ENCODE data around the gene SEZ6. TPM values are rescaled to one million over a fixed set of nuclear protein-coding genes. Genes with fewer than 3 reads are reported as not detected.

The SEZ6 gene
- total RNA-seq, 2 donors from 2014 or later = 0.20 TPM; not detected in 1

GRCh38 chr17:29036584-29036983 is 30.8 kb upstream of the SEZ6 start:
- Mint-ChIP-seq H3K36me3 (ENCODE audit: low read depth) (peaks cover 4% of the 10 kb centered on the region), H3K27me3 (ENCODE audit: insufficient read depth) (peaks cover 9% of the 10 kb centered on the region), H3K4me1 (peaks cover 21% of the 10 kb centered on the region), H3K4me3 (no peak overlapping the region), H3K27ac (no peak overlapping the region), H3K9me3 (peaks cover 29% of the 10 kb centered on the region)
- H3K9me3 ChIP-seq (ENCODE audit: control insufficient read depth, low read length) = peaks cover 32% of the 10 kb centered on the region
- no peak overlapping the region for H3K9ac ChIP-seq (ENCODE audit: extremely low read depth, low read length, poor library complexity, severe bottlenecking)
- H3K27me3 ChIP-seq (ENCODE audit: control insufficient read depth, insufficient read depth, low read length, poor library complexity, severe bottlenecking) = no peaks in the 10 kb centered on the region
- H3K27ac ChIP-seq (ENCODE audit: low read depth, low read length) = no peak overlapping the region
- no peak for DNase-seq
- WGBS, 2 experiments (ENCODE audit: insufficient coverage in 1 of 2, insufficient read length in 1 of 2) = 86 to 95% methylated on average over 2 to 5 of the region's 5 CpGs
- H3K36me3 ChIP-seq (ENCODE audit: control insufficient read depth, insufficient read depth, low read length) = no peaks in the 10 kb centered on the region
- peaks cover 16% of the 10 kb centered on the region for H3K4me1 ChIP-seq (ENCODE audit: control insufficient read depth, insufficient read depth, low read length)
- TF ChIP-seq CTCF (conservative IDR thresholded peaks at IDR 0.05) = peak; percentile 14
- peak overlapping the region; percentile 60 for H3K4me3 ChIP-seq (ENCODE audit: low read length)

- Mint-ChIP-seq H3K4me3 (no peak overlapping the region), H3K4me1 (peaks cover 21% of the 10 kb centered on the region), H3K27me3 (ENCODE audit: insufficient read depth) (peaks cover 17% of the 10 kb centered on the region), H3K27ac (no peak overlapping the region), H3K9me3 (peaks cover 29% of the 10 kb centered on the region), H3K36me3 (ENCODE audit: low read depth) (peaks cover 4% of the 10 kb centered on the region)
- peaks cover 32% of the 10 kb centered on the region for H3K9me3 ChIP-seq (ENCODE audit: control insufficient read depth, low read length)
- peak overlapping the region; percentile 60 for H3K4me3 ChIP-seq (ENCODE audit: low read length)
- no peak for TF ChIP-seq CTCF (conservative IDR thresholded peaks at IDR 0.05)
- no peak for DNase-seq
- no peaks in the 10 kb centered on the region for H3K27me3 ChIP-seq (ENCODE audit: control insufficient read depth, insufficient read depth, low read length, poor library complexity, severe bottlenecking)
- no peak overlapping the region for H3K9ac ChIP-seq (ENCODE audit: extremely low read depth, low read length, poor library complexity, severe bottlenecking)
- H3K36me3 ChIP-seq (ENCODE audit: control insufficient read depth, insufficient read depth, low read length) = no peaks in the 10 kb centered on the region
- peaks cover 16% of the 10 kb centered on the region for H3K4me1 ChIP-seq (ENCODE audit: control insufficient read depth, insufficient read depth, low read length)
- H3K27ac ChIP-seq (ENCODE audit: low read depth, low read length) = no peak overlapping the region
- WGBS, 2 experiments (ENCODE audit: insufficient coverage in 1 of 2, insufficient read length in 1 of 2) = 23 to 36% methylated on average over 1 of the region's 1 CpG
Measured at GRCh38 chr17:29034510-29034909, 28.7 kb upstream of the SEZ6 start.

- Histone ChIP-seq H3K27ac (ENCODE audit: low read depth, low read length) (peak overlapping the region; percentile 25), H3K4me1 (ENCODE audit: control insufficient read depth, insufficient read depth, low read length) (peaks cover 4% of the 10 kb centered on the region), H3K36me3 (ENCODE audit: control insufficient read depth, insufficient read depth, low read length) (no peaks in the 10 kb centered on the region), H3K9me3 (ENCODE audit: control insufficient read depth, low read length) (peaks cover 32% of the 10 kb centered on the region), H3K27me3 (ENCODE audit: control insufficient read depth, insufficient read depth, low read length, poor library complexity, severe bottlenecking) (no peaks in the 10 kb centered on the region), H3K9ac (ENCODE audit: extremely low read depth, low read length, poor library complexity, severe bottlenecking) (no peak overlapping the region), H3K4me3 (ENCODE audit: low read length) (peak overlapping the region; percentile 30)
- 0 to 25% methylated on average over 1 to 5 of the region's 6 CpGs for WGBS, 2 experiments (ENCODE audit: insufficient coverage in 1 of 2, insufficient read length in 1 of 2)
- H3K4me3 Mint-ChIP-seq = no peak overlapping the region
- no peak for TF ChIP-seq CTCF (conservative IDR thresholded peaks at IDR 0.05)
- peaks cover 26% of the 10 kb centered on the region for H3K4me1 Mint-ChIP-seq
- peak; percentile 94 for DNase-seq
- H3K27ac Mint-ChIP-seq = no peak overlapping the region
- H3K27me3 Mint-ChIP-seq (ENCODE audit: insufficient read depth) = peaks cover 21% of the 10 kb centered on the region
- peaks cover 4% of the 10 kb centered on the region for H3K36me3 Mint-ChIP-seq (ENCODE audit: low read depth)
- H3K9me3 Mint-ChIP-seq = peaks cover 29% of the 10 kb centered on the region
Measured at GRCh38 chr17:29032857-29033197, 27.0 kb upstream of the SEZ6 start.

Measured in endodermal cell (in vitro differentiated cells).